ENCODE data around the gene PPA1.
"Not testable (repeated sequence)": the region's sequence is repeated elsewhere in the genome, so short reads cannot be mapped to it uniquely, and the experiment has no call there.

The PPA1 gene

DNA sequence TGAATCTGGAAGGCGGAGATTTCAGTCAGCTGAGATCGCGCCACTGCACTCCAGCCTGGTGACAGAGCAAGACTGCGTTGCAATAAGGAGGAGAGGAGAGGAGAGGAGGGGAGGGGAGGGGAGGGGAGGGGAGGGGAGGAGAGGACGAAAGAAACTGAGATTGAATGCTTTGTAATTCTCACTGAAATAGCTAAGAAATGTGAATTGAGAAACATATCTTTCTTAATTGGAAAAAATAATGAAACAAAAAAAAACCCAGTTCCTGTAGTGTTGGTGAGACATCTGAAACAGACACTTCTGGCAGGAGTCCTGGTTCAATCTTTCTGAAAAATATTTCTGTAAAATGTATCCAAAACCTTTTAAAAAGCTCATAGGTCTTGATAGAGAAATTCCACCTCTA lies 26.5 kb downstream of the PPA1 start:
- DNase-seq: no peak

DNA sequence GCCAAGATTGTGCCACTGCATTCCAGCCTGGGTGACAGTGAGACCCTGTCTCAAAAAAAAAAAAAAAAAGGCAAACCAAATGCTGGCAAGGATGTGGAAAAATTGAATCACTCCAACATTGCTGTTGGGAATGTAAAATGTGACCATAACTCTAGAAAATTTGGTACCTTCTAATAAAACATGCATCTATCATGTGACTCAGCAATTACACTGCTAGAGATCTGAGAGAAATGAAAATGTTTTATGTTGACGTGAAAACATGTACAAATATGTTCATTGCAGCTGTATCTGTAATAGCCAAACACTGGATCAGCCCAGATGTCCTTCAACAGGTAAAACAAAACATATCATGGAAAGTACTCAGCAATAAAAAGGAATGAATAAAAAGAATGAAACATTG lies 32.1 kb downstream of the PPA1 start:
- no peak for DNase-seq

DNA sequence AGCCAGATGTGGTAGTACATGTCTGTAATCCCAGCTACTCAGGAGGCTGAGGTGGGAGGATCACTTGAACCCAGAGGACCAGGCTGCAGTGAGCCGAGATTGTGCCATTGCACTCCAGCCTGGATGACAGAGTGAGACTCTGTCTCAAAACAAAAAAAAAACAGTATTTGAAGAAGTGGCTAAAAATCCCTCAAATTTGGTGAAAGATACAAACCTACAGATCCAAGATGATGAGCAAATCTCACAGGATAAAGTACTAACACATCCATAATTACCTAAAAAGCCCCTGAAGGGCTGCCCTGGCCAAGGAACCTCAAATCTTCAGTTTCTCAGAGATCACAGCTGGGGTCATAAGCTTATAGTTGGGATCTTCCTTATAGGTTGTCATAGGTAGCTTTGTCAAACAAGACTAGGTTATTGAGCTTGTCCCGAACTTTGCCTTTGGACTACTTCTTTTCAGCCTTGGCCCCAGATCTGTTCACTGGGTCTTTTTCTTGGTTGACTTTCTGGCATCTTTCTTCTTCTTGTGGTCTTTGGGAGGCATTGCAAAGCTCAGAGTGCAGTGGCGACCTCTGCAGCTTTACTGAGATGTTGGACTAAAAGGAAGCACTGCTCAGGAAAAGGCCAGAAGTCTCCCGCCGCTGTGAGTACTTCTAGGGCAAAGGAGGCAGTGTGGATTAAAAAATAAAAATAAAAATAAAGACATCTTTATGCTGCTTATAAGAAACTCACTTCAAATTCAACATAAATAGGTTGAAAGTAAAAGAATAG lies 34.3 kb downstream of the PPA1 start:
- no peak for DNase-seq

DNA sequence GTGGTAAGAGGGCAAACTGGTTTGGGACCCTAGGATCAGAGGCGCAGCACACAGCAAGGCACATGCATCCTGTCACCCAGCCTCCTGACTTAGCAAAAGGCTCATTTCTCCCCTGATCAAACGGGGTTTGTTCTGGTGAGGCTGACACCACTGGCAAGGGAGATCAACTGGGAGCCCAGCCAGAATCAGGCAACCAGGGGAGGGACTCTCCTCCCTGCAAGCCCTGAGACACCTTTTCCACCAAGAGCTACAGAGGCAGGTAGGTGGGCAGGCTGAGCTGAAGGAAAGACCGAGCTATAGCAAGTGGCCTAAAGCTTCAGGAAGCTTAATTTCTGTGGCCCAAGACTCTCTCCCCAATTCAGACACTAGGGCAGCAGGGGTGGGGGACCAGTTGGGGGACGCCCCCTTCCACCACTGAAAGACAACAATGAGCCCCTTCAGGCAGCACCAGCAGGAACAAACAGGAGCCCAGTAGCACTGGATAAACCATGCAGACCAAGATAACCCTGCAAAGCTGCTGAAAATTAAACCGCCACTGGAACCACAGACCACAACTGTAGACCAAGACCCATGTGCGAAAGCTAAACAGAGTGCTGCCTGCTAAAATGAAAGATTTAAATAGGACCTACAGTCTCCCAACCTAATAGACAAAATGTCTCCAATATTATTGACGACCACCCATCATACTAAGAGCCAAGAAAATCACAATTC lies 35.8 kb downstream of the PPA1 start:
- DNase-seq: no peak

DNA sequence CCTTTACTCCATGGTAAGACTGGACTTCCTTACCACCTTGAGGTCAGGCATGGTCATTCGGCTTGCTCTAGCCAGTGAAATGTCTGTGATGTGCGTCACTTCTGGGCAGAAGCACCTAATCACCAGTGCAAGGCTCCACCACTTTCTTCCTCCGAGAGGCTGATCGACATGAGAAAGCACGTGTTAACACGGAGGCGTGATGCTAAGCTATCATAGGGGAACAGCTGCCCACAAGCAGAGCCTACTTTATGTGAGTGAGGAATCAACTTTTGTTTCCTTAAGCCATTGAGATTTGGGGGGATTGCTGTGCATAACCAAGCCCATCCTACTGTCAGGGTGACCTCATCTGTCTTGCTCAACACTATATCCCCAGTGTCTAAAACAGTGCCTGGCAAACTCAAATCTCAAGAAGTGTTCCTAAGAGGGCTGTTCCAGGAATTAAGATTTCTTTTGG lies 39.8 kb downstream of the PPA1 start:
- DNase-seq: no peak

DNA sequence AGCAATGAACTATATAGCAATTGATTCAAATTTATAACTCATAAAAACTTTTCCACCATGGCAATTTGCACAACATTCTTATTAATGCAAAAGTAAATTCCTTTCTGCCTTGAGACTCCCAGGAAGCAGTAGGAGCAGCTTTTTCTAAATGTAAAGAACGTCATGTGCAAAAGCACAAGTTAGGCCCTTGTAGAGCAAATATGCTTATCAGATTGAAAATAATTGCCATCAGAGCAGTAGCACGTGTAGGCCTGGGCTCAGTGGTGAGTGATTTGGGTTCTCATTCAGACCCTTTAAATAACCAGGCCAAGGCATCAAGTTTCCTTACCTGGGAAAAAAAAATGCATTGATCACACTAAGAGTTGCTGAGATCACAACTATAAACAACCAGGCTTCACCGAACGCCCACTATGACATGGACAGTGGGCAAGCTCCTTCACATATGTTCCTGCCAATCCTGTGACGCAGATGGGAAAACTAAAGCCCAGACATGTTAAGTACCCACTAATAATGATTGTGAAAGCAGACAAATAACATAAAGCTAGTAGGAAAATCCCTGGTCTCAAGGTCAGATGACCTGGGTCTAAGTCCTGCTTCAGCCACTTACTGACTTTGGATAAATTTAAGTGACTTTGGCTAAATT lies 40.8 kb downstream of the PPA1 start:
- no peak for DNase-seq

DNA sequence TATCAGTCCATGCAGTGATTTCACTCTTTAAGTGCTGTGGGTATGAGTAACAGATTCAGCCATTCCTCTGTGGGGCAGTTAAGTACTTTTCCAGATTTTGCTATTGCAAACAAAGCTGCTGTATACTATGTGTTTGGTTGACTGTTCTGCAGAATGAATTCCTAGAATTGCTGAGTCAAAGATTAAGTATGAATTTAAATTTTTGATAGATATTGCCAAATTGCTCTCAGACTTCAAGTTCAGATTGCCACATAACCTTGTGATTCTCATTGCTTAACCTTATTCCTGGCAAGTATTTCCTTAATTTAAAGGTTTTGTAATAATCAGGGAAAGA lies 41.3 kb downstream of the PPA1 start:
- DNase-seq: no peak

DNA sequence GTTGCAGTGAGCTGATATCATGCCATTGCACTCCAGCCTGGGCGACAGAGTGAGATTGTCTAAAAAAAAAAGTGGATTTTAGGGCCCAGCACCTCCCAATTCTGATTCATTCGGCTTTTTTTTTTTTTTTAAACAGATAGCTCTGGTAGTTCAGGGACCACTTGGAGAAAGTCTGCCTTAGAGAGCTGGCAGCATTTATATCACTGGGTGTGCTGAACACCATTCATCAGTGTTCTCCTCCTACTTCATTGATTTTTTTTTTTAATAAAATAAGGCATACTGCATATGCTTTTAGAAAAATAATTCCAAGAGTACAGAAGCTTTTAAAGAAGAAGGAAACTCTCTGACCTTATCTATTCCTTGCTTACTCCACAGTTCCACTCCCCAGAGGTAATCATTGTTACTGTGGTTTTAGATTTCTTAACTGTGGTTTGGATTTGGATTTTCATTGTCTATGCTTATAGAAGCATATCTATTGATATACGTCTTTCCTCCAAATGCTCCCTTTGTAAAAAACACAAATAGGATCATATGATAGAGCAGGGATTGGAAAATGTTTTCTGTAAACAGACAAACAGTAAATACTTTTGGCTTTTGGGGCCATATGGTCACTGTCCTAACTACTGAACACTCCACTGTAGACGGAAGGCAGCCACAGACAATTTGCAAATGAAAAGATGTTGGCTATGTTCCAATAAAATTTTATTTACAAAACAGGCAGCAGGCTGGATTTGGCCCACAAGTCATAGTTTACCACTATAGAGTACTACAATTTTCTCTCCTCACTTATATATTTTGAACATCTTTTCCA lies 41.9 kb downstream of the PPA1 start:
- no peak for DNase-seq

DNA sequence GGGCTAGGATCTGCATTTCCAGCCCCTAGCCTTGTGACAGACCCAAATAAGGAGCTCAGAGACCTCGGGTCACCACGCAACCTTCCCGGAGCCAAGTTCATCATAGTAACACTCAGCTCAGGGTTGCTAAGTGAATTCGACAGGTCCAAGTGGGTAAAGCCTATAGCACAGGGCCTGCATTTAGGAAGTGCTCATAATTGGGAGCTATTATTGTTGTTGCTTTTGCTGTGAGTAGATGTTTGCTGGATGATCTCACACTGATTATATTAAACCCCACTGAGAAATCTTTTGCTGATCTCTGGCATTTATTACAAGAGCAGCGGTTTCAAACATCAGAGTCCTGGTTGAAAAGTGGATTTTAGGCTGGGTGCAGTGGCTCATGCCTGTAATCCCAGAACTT lies 42.6 kb downstream of the PPA1 start:
- no peak for DNase-seq

DNA sequence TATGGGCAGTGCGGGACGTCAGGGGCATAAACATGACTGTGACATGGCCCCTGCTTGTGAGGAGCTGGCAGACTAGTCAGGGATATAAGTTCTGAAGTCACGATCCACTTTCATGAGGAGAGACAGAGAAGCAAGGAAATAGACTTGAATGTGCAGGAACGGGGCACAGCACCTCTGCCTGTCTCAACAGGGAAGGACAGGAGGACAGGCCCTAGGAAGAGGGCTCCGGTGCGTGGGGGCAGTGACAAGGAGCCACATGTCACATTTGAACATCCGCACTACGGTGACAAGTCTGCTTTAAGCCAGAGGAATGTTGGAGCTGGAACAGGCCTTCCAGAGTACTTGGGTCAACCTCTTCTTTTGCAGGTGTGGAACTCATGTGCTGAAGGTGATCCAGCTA lies 43.1 kb downstream of the PPA1 start:
- no peak for DNase-seq

DNA sequence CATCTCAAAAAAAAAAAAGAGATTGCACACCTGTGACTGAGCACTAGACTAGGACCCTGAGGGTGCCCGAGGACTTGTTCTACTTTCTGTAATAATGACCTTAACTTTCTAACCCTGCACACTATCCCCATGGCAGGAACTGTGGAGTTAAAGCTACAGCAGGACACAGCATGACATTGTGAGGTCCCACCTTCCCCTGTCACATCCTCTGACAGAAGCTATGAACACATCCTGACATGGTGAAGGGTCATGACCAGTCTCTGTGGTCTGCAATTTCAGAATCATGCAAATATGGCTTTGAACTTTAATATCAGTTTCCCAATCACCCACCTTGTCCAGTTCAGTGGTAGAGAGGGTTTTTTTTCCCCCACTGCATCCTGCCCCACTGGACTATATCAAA lies 44.5 kb downstream of the PPA1 start:
- no peak for DNase-seq

DNA sequence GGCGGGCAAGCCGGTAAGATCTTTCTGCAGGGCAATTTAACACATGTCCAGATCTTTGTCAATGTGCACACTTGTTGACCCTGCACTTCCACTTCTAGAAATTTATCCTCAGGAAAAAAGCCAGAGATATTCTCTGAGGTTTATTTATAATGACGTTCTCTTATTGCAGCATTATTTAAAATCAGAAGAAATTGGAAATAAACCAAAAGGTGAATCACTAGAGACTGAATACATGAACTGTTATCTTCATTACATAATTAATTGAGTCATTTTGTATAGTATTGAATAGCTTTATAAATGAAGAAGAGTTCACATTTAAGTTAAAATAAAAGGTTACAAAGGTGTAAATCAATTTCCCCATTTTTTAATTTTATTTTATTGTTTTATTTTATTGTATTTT lies 46.7 kb downstream of the PPA1 start:
- no peak for DNase-seq

DNA sequence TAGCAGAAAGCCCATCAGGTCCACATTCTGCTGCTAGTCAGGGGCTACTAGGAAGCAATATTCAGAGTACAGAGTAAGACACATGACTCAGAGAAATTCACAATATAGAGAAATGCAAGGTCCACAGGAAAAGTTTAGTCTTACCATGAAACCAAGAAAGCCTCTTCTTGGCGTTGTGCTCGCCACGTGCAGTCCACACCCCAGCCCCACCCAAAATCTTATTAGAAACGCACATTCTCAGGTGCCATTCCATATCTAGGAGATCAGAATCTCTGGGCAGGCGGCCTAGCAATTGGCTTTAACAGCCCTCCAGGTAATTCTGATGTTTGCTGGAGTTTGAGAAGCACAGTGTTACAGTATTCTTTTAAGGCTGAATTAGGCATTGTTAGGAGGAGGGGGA lies 47.1 kb downstream of the PPA1 start:
- no peak for DNase-seq

DNA sequence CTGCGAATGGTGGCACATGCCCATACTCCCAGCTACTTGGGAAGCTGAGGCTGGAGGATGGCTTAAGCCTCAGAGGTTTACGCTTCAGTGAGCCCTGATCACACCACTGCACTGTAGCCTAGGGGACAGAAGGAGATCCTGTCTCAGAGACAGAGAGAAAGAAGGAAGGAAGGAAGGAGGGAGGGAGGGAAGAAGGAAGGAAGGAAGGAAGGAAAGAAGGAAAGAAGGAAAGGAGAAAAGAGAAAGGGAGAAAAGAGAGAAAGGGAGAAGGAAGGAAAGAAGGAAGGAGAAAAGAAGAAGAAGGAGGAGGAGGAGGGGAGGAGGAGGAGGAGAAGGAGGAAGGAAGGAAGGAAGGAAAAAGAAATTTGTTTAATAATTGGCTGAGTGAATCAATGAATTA lies 49.9 kb downstream of the PPA1 start:
- no peak for DNase-seq

DNA sequence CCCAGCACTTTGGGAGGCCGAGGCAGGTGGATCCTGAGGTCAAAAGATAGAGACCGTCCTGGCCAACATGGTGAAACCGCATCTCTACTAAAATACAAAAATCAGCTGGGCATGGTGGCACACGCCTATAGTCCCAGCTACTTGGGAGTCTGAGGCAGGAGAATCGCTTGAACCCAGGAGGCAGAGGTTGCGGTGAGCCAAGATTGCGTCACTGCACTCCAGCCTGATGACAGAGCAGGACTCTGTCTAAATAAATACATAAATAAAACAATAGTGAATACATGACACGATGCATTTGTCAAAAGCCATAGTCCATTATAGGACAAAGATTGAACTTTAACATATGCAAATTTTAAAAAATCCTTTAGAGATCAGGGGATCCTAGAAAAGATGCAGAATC lies 54.0 kb downstream of the PPA1 start:
- not testable (repeated sequence) for DNase-seq

DNA sequence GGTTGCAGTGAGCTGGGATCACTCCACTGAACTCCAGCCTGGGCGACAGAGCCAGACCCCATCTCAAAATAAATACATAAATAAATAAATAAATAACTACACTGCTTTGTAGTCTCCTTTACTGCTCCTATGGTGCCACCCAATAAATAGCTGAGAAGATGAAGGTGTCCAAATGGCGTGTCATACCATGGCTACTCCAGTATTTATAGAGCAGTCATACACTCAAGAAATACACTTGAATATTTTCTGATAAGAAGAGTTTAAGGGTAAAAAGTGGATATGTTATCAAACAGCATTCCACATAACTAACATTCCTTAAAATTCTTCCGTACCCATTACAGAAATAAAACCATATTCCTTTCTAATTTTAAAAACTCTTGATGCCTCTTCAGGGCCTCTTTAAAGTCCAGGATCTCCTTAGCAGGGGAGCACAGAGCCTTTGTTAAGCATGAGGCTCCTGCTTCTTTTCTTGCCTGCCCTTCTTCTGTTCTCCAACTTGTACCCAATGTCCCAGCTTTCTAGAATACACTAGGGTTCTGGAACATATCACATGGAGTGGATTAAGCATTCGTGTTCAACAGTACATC lies 55.0 kb downstream of the PPA1 start:
- no peak for DNase-seq

DNA sequence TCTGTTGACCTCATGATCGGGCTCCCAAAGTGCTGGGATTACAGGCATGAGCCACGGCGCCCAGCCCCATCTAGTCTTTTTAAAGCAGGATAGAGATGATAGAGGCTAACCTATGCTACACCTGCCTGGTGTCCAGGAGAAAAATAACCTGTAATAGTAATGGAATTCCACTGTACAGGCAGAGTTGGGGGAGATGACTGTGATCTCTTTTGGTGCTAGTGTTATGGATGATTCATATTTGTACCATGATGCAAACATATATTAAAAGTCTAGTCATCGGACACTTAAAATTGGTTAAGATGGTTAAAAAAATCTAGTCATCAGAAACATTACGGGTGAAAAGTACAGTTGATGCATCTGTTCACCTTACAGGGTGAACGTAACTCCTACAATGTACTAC lies 56.8 kb downstream of the PPA1 start:
- DNase-seq: no peak

DNA sequence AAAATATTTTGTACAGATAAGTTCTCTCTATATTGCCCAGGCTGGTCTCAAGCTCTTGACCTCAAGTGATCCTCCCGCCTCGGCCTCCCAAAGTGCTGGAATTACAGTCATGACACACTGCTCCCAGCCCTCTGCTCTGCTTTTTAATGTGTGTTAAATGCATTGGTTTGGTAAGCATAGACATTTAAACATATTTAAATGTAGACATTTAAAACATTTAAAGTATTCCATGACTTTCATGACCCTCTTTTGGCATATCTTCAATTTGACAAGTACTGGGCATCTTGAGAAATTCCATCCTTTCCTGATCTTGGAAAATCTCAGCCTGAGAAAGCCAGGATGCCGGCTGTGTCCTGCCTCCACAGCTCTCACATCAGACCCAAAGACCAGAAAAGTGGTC lies 57.7 kb downstream of the PPA1 start:
- DNase-seq: no peak

DNA sequence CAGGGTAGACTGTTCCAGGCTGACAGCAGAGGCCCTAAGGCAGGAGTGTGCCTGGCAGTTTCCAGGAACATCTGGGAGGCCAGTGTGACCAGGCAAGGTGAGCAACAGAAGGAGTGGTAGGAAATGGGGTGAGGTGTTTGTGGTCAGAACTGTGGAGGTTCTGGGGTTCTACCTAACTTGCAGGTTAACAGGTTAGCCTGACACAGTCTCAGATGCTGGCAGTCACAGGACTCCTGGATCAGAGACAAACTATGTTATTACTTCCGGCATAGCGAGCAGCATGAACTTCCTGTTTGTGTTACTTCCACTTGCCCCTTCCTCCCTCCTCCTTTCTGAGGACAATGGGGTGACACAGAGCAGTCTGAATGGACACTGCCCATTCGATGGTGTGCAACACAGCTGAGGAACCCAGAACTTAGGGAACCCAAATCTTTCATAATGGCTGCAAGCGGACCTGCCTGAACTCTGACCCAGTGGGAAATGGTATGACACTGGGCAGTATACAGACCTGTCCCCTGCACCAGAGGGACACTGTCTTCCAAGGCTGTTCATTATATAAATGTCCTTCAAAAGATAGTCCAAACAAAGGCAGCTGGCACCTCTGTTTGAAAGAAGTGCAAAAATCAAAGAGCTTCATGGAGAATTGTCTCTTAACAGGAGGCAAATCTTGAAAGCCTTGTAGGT lies 59.0 kb downstream of the PPA1 start:
- no peak for DNase-seq

DNA sequence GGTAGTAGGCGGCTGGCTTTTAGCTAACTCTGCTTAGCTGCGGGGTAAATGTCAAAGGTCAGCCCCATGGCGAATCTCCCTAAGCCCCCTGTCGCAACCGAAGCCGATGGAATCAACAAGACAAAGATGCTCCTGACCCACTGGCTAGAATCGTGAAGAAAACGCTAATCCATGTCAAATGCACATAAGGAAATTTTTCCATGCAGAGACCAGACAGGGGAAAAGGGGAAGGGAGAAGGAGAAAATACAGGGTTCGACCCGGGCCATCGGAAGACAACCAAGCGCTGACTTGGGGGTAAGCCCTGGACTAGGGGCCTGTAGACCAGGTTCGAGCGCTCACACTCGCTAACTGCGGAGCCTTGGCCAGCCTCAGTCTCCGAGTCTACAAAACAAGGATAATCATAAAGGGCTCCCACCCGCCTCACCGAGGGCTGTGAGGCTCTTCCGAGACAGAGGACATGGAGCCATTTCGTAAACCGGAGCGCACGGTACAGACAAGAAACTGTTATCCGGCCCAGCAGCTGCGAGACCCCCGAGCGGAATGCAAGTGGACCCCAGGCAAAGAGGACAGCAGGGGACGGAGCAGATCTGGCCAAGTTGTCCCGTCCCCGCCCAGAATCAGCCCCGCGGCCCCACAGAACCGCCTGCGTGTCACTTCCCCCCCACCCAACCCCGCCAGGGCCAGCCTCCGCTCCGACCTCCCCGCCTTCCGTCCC lies 63.4 kb downstream of the PPA1 start:
- no peak for DNase-seq

DNA sequence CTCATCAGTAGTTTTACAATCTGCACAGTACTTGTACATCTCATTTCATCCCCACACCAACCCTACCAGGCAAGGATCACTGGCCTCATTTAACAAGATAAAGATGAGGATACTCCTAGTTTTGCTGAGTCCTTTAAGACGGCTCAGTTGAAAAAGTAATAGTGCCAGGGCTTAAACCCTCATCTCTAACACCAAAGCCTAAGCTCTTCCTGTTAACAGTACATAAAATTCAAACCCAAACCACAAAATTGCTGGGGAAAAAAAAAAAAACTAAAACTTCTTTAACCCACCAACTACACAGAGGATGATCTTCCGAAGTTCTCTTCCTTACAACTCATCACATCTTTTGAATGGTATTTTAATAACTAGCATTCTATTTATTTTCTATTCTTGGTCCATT lies 64.2 kb downstream of the PPA1 start:
- DNase-seq: no peak

DNA sequence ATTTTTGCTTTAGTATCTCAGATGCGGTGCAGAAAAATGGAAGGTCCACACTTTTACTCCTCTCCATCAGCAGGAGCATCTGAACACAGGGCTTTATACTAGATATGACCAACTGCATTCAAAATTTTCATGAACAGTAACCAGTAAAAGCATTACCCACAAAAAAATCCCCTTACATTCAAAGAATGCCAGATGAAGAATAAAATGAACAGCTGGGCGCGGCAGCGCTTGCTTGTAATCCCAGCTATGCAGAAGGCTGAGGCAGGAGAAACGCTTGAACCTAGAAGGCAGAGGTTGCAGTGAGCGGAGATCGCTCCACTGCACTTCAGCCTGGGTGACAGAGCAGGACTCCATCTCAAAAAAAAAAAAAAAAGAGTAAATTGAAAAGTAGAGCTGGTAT lies 66.0 kb downstream of the PPA1 start:
- DNase-seq: no peak

All from NCI-H1694 (cell line).